SJCRH30 (cell line): ENCODE data around the gene NUB1. TPM values are rescaled to one million over a fixed set of nuclear protein-coding genes. Genes with fewer than 3 reads are reported as not detected.
A peak's percentile ranks its signal among the peaks of the same experiment; 100 is the strongest.

Experiments
- DNase-seq, 2 experiments: peaks; one replicate each; pipeline ENCODE4 v3.0.0-alpha.2; 2015 to 2020
- H3K27ac ChIP-seq: fragments of 250-450 bp; sonication (Bioruptor Pico); 2 replicates; pipeline ENCODE4 v1.5.1; 2020; ENCODE audit warnings: mild to moderate bottlenecking, moderate library complexity
- H3K27me3 ChIP-seq: fragments of 250-450 bp; sonication (Bioruptor Pico); 2 replicates; pipeline ENCODE4 v1.5.1; 2020; ENCODE audit warnings: mild to moderate bottlenecking, moderate library complexity
- H3K36me3 ChIP-seq: fragments of 250-450 bp; sonication (Bioruptor Pico); 2 replicates; pipeline ENCODE4 v1.5.1; 2020; ENCODE audit warnings: mild to moderate bottlenecking, moderate library complexity
- H3K4me1 ChIP-seq: fragments of 250-450 bp; sonication (Bioruptor Pico); 2 replicates; pipeline ENCODE4 v1.5.1; 2020; ENCODE audit warnings: mild to moderate bottlenecking, moderate library complexity
- H3K4me3 ChIP-seq: fragments of 250-450 bp; sonication (Bioruptor Pico); 2 replicates; pipeline ENCODE4 v1.5.1; 2020; ENCODE audit warnings: mild to moderate bottlenecking, moderate library complexity
- H3K9me3 ChIP-seq: fragments of 250-450 bp; sonication (Bioruptor Pico); replicated peaks from 2 replicates; pipeline ENCODE4 v1.5.1; 2020; ENCODE audit warnings: mild to moderate bottlenecking, moderate library complexity
- total RNA-seq: library from RNA; depleted of rRNA; stranded (reverse); fragments of >200 nt; shearing (Covaris generic); gene quantifications from 2 replicates; pipeline ENCODE4 v1.2.3, GENCODE V29; 2014

Gene NUB1
- total RNA-seq, 1 experiment from 2014 or later, result 61.5 TPM

DNA sequence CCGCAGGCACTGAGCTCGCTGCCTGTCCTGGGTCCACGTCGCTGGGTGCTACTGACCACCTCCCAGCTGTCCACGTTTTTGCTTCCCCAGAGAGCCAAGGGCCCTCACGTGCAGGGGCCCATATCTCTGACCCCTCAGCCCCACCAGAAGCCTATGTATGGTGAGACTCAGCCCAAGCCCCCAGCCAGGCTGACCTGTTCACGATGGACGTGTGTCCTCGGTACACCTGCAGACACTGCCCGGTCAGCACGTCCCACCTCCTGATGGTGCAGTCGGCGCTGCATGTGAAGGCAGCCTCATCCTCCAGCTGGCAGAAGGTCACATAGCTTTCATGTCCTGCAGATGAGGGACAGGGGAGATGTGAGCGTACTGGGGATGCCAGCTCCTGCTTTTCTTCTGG, 58.3 kb downstream of the NUB1 start:
- Histone ChIP-seq H3K4me3 (no peak overlapping the region), H3K9me3 (0 out of 2 replicates have a peak, but pooled peaks cover 4% of the 10 kb centered on the region), H3K27ac (no peak overlapping the region), H3K27me3 (0 out of 2 replicates have a peak, but pooled peaks cover 3% of the 10 kb centered on the region), H3K4me1 (peaks cover 5% of the 10 kb centered on the region; the same call in 1 of the 2 replicates), H3K36me3 (no peaks in the 10 kb centered on the region)
- no peak for DNase-seq

DNA sequence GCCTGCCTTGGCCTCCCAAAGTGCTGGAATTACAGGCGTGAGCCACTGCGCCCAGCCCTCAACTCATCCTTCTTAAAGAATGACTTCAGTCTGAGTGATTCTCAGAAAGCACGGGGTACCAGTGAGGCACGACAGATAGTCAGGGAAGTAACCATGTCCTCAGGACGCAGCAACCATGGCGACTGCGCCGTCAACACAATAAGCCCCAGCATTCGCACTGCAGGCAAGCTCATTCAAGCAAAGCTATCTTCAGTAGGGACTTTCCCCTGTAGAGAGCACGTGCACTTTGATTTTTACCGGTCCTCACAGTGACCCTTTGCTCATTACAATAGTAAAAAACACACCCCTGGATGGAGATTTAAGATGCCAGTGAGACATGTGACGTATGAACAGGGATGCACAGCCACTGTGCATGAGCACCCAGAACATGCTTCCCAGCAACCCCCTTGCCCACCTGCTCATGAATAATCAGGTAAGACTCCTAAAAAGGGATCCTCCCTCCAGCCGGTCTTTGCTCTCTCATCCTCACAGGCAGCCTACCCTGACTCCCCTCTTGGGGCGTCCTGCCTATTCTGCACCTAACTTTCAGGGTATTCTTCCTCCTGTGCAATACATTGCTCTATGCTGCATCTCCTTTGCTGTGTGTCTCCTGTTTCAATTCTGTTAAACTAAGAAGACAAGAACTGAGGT, 59.2 kb downstream of the NUB1 start:
- no peak for DNase-seq
- Histone ChIP-seq H3K4me1 (peaks cover 5% of the 10 kb centered on the region; the same call in 1 of the 2 replicates), H3K27ac (no peak overlapping the region), H3K36me3 (no peaks in the 10 kb centered on the region), H3K27me3 (0 out of 2 replicates have a peak, but pooled peaks cover 3% of the 10 kb centered on the region), H3K4me3 (no peak overlapping the region), H3K9me3 (0 out of 2 replicates have a peak, but pooled peaks cover 4% of the 10 kb centered on the region)

DNA sequence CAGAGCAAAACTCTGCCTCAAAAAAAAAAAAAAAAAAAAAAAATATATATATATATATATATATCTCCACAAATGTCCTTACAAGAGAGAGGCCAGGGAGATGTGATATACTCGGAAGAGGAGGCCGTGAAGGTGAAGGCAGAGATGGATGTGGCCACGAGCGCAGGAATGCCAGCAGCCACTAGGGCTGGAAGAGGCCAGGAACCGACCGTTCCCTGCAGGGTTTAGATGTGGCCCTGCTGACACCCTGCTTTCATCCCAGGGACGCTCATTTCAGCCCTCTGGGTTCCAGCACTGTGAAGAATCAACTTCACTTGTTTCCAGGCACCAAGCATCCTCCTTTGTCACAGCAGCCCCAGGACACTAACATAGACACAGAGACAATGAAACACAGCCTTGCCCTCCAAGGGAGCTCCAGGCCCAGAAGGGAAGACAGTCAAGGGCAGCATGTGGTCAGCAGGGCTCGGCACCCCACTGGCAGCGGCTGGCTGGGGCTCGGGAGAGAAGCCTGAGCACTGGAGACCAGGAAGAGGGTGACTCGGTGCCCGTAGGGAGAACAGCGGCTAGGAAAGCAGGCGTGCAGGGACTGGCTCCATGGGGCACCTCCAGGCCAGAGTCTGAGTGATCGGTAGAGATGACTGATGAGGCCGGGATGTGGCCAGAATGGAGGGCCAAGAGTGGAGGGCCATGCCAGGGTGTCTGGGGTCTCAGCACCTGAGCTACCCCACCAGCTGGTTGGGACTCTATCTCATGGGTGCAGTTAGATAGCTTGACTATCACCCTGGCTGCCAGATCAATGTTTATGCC, 60.6 kb downstream of the NUB1 start:
- no peak overlapping the region for H3K27ac ChIP-seq
- 0 out of 2 replicates have a peak, but pooled peaks cover 3% of the 10 kb centered on the region for H3K27me3 ChIP-seq
- H3K4me3 ChIP-seq, result no peak overlapping the region
- no peak for DNase-seq
- H3K9me3 ChIP-seq, result 0 out of 2 replicates have a peak, but pooled peaks cover 4% of the 10 kb centered on the region
- H3K4me1 ChIP-seq, result peaks cover 5% of the 10 kb centered on the region; the same call in 1 of the 2 replicates
- H3K36me3 ChIP-seq, result no peaks in the 10 kb centered on the region

DNA sequence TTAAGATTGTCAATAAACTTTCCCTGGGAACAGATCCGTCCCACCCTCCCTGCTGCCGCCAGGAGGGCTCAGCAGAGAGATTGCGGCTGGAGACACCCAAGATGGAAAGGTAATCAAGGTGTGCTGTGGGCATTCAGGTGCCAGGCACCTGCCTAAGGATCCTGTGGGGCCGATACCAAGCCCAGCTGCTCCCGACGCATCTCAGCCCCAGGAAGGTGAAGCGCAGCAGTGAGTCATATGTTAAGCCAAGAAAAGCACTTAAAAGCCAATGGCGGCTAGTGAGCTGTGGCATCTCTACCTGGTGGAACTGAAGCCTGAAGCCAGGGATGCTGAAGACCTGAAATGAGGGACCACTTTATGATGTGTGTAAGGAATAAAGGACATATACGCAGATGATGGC, 62.2 kb downstream of the NUB1 start:
- DNase-seq, result no peak
- no peak overlapping the region for H3K4me3 ChIP-seq
- no peaks in the 10 kb centered on the region for H3K9me3 ChIP-seq
- H3K4me1 ChIP-seq, result peaks cover 5% of the 10 kb centered on the region; the same call in 1 of the 2 replicates
- no peaks in the 10 kb centered on the region for H3K36me3 ChIP-seq
- H3K27ac ChIP-seq, result no peak overlapping the region
- H3K27me3 ChIP-seq, result 0 out of 2 replicates have a peak, but pooled peaks cover 3% of the 10 kb centered on the region

DNA sequence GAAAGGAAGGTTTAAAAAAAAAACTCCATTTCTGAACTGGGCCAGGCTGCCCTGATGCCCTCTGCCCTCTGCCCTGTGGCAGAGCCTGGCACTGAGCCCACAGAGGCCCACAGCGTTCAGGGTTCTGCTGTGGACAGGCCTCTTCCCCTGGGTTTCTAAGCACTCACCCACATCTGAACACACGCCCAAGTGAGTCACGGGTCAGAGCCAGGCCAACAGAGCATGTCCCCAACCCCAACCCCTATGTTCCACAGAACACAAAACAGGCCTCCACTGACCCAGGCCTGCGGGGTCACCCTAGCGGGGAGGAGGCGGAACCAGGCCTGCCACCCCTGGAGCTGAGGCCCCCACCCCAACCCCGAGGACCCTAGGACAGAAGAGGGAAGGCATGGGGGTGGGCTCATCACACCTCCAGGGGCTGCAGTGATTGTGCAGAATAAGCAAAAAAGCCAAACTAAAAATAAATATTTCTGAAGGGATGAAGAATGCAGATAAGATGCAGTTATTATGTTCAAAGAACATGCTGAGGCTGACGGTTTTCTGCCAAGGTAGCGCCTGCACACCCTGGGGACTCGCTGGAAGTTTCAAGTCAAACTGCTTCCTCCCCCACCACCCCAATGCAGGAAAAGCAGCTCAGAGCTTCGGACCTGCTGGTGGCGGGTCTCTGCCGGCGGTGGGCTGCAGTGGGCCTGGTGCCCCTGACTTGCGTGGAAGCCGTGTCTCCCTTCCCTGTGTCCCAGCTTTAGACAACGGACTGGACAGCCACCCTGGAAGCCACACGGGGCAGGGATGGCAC, 62.8 kb downstream of the NUB1 start:
- Histone ChIP-seq H3K27ac (no peak overlapping the region), H3K4me3 (no peak overlapping the region), H3K4me1 (peaks cover 4% of the 10 kb centered on the region; the same call in 1 of the 2 replicates), H3K27me3 (0 out of 2 replicates have a peak, but pooled peaks cover 3% of the 10 kb centered on the region), H3K9me3 (no peaks in the 10 kb centered on the region), H3K36me3 (no peaks in the 10 kb centered on the region)
- DNase-seq, result no peak

DNA sequence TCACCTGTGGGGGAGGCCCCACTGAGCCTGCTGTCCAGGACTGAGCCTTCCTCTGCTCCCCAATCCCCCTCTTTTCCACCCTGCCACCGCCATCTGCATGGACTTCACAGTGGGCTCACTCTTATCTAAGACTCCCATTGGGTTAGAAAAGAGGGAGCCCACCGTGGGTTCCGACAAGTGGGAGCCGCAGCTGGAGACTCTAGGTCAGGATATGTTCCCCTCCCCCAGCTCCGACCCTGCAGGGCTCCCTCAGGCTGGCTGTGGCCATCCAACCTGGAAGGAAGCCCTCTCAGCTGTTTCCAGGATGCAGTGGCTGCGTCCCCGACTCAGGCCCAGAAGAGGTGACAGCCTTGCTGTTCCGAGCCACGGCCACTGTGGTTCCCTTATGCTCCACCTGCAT, 63.4 kb downstream of the NUB1 start:
- Histone ChIP-seq H3K4me1 (no peaks in the 10 kb centered on the region; the same call in 1 of the 2 replicates), H3K36me3 (no peaks in the 10 kb centered on the region), H3K4me3 (no peak overlapping the region), H3K9me3 (no peaks in the 10 kb centered on the region), H3K27me3 (0 out of 2 replicates have a peak, but pooled peaks cover 3% of the 10 kb centered on the region), H3K27ac (no peak overlapping the region)
- DNase-seq, result no peak

DNA sequence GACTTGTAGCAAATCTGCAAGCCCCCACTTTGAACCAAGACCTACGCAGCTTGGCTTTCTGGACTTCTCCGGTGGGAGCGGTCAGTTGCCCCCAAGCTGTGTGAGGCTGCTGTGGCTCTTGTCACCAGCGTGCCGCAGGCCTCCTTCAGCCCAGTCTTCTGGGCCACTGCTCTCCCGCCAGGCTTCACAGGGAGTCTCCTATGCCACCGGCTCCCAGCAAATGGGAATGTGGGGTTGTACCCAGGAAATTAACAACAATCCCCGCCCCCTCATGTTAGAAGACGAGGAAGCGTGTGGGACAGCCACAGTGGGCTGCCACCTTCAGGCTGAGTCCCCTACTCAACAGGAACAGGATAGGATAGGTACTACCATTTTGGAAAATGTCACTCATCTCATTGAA, 64.0 kb downstream of the NUB1 start:
- Histone ChIP-seq H3K4me3 (no peak overlapping the region), H3K4me1 (no peaks in the 10 kb centered on the region; the same call in 1 of the 2 replicates), H3K9me3 (no peaks in the 10 kb centered on the region), H3K27ac (no peak overlapping the region), H3K27me3 (0 out of 2 replicates have a peak, but pooled peaks cover 3% of the 10 kb centered on the region), H3K36me3 (no peaks in the 10 kb centered on the region)
- no peak for DNase-seq

DNA sequence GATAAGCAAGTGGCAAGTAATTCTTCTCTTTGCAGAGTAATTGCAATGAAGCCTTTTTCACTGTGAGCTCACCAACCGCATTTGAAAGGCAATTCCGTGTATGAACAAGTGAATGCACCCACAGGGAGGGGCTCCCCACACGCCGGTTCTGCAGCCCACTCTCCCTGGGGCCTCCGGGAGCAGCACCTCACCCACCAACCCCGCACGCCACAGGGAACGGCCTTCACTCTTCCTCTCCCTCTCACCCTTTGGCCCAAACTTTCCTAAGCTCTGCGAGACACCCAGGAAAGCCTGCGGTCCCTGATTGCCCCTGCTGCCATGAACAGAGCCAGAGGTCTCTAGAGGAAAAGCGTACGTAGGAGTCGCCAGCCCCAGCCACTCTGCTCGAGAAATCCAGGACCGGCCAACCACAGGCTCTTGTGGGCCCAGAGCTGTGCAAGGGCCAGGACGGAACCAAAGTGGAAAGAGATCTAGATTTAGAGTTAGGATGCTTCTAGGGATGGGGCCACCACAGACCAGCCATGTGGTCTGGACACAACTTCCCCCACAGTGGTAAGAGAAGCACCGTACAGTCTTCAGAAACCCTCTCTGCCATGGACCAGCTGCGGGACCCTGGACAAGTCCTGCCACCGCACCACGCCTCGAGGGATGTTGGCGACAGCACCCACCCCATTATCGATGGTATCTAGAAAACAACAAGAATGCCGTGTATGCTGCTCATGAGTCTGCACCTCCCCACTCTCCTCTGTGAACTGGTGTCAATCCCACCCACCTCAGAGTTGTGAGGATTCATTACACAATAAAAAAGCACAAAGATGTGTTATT, 64.7 kb downstream of the NUB1 start:
- Histone ChIP-seq H3K9me3 (no peaks in the 10 kb centered on the region), H3K27me3 (0 out of 2 replicates have a peak, but pooled peaks cover 9% of the 10 kb centered on the region), H3K4me1 (no peaks in the 10 kb centered on the region; the same call in 1 of the 2 replicates), H3K27ac (no peak overlapping the region), H3K4me3 (no peak overlapping the region), H3K36me3 (no peaks in the 10 kb centered on the region)
- no peak for DNase-seq

DNA sequence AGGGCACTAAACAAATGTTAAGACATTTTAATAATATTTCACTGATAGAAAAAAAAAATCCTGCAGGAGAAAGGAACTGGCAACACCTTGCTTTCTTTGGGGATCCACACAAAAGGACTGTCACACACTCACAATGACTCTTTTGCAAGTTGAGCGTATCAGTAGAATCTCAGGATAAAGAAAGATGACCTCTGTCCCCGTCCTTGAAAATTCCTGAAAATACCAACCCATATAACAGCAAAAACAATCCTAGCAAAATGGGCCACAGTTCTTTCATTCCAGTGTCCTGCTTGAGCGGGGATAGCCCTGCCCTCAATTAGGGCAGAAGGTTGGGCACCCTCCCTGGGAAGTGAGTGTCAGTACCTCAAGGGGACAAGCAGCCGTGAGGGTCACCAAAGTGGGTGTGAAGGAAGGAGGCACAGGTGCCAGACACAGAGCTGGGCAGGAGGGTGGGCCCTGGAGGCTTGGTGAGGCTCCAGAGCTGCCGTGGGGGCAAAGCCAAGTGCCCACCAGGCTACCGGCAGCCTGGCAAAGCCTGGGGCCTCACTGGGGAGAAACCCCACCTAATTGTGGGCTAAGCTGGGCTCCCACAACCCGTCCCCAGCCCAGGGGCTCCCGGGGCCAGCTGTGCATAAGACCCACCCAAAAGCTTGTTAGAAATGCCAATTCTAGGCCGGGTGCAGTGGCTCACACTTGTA, 65.4 kb downstream of the NUB1 start:
- Histone ChIP-seq H3K36me3 (no peaks in the 10 kb centered on the region), H3K4me3 (no peak overlapping the region), H3K9me3 (no peaks in the 10 kb centered on the region), H3K27ac (no peak overlapping the region), H3K4me1 (no peaks in the 10 kb centered on the region; the same call in 1 of the 2 replicates), H3K27me3 (peaks cover 15% of the 10 kb centered on the region)
- DNase-seq, result no peak

DNA sequence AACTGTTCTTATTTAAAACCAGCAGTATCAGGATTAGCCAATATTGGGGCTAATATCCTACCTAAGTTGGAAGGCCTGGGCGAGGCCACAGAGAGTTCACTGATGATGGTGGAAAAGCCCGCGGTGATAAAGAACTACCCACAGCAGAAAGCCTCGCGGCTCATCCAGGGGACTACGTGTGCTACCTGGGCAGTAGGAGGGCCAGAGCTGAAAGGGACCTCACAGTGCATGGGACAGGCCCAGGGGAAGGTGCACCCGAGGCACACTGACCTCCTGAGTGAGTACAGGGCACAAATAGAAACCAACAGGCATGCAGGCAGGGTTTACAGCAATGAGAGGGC, 66.9 kb downstream of the NUB1 start:
- Histone ChIP-seq H3K4me1 (no peaks in the 10 kb centered on the region; the same call in 1 of the 2 replicates), H3K27me3 (peaks cover 15% of the 10 kb centered on the region), H3K27ac (no peak overlapping the region), H3K36me3 (no peaks in the 10 kb centered on the region), H3K4me3 (no peak overlapping the region), H3K9me3 (no peaks in the 10 kb centered on the region)
- no peak for DNase-seq

DNA sequence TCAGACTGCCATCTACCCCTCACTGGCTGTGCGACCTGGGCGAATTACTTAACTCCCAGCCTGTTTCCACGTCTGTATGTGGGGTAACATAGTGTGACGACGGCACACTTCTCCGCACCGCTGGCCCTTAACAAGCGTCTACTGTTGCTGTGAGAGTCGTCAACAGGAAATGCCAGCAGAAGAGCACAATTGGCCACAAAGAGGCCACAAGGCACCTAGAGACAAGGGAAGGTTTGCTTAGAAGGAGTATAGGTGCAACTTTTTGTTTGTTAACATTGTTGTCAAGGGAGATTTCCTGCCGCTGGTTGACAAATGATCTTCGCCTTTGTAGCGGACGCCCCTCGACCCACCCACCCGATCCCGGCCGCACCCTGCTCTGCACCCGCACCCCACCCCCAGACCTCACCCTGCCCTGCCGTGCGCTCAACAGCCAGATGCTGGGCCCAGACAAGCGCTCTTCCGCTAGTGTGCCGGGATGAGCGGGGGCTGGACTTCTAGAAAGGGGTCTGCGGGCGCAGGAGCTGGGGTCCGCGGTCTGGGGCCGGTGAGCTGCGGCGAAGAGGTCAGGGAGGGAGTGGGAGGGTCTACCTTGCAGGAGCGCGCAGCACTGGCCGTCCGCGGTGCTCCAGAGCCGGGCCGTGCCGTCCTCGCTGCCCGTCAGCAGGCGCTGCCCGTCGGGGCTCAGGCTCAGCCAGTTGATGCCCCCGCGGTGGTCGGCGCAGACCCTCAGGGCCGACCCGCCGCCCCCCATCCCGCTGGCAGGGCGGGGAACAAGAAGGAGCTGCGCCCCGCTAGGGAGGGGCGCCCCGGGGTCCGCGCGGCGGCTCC, 67.4 kb downstream of the NUB1 start:
- Histone ChIP-seq H3K4me3 (peak overlapping the region; percentile 67), H3K27ac (no peak overlapping the region)

DNA sequence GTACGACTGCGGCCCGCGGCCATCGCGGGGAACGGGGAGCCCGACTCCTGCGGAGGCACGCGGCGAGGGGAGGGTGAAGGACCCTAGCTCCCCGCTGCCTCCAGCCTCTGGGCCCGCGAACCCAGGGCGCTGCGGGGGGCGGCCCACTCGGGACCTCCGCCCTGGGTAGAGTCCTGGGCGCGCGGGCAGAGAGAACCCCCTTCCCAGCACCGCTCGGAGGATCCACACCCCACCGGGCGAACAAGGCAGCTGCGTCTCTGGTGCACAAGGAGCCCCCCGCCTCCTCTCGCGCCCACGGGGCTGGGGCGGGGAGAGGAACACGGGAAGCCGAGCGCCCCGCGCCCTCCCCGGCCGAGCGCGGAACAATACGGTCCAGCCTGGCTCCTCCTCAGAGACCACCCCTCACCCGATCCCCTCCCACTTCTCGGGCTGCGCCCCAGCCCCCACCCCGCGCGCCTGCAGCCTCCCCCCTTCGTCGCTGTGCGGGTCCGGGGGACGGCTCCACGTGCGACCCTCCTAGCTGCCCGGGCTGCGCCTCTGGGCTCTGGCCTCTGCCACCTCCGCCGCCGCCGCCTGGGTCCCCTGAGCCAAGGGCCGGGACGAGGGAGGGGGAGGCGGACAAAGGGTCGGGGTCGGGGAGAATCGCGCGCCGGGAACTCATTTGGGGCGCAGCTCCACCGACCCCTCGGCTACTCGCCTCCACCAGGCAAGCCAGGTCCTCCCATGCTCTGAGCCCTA, 68.2 kb downstream of the NUB1 start, which contains the start of gene WDR86:
Gene WDR86 (minus strand): TSS at position 372 of the 738 bp plus-strand sequence. CDS start 449 bp downstream, outside the sequence.
- DNase-seq, result peak in 1 of 2 experiments; percentile 35
- no peaks in the 10 kb centered on the region for H3K9me3 ChIP-seq
- no peak within 1 kb of the TSS for H3K27ac ChIP-seq
- peak within 1 kb of the TSS; percentile 67 for H3K4me3 ChIP-seq
- H3K36me3 ChIP-seq, result no peaks in the 10 kb centered on the region
- peaks cover 15% of the 10 kb centered on the region for H3K27me3 ChIP-seq
- H3K4me1 ChIP-seq, result no peaks in the 10 kb centered on the region

More for the DNA sequence above, 67.4 kb downstream of the NUB1 start:
- no peak for DNase-seq
- H3K4me1 ChIP-seq, result no peaks in the 10 kb centered on the region; the same call in 1 of the 2 replicates
- peaks cover 15% of the 10 kb centered on the region for H3K27me3 ChIP-seq
- H3K36me3 ChIP-seq, result no peaks in the 10 kb centered on the region
- H3K9me3 ChIP-seq, result no peaks in the 10 kb centered on the region
